ENCODE results near the gene SP3.

SP3 gene

GRCh38 chr2:173956454-173956853 is 8.7 kb downstream of the SP3 start:
- Histone ChIP-seq H3K36me3 (ENCODE audit: control insufficient read depth in 1 of 2, insufficient read depth in 2 of 2, low read length in 2 of 2) (peaks cover 15 to 17% of the 10 kb centered on the region in 2 donors), H3K9me3 (ENCODE audit: control insufficient read depth in 1 of 2, low read length in 2 of 2) (peaks cover 0 to 5% of the 10 kb centered on the region in 2 donors), H3K4me1 (ENCODE audit: control insufficient read depth in 1 of 2, insufficient read depth in 2 of 2, low read length in 2 of 2) (peaks cover 27 to 58% of the 10 kb centered on the region in 2 donors), H3K27ac (ENCODE audit: low read length) (no peak overlapping the region), H3K4me3 (ENCODE audit: low read depth in 1 of 2, low read length in 2 of 2) (no peak overlapping the region), H3K27me3 (ENCODE audit: low read depth, low read length) (no peaks in the 10 kb centered on the region)

GRCh38 chr2:173955867-173956266 is 9.3 kb downstream of the SP3 start:
- H3K9me3 ChIP-seq (ENCODE audit: control insufficient read depth in 1 of 2, low read length in 2 of 2): no peaks in the 10 kb centered on the region
- peaks cover 15 to 17% of the 10 kb centered on the region in 2 donors for H3K36me3 ChIP-seq (ENCODE audit: control insufficient read depth in 1 of 2, insufficient read depth in 2 of 2, low read length in 2 of 2)
- H3K27me3 ChIP-seq (ENCODE audit: low read depth, low read length): no peaks in the 10 kb centered on the region
- H3K4me1 ChIP-seq (ENCODE audit: control insufficient read depth in 1 of 2, insufficient read depth in 2 of 2, low read length in 2 of 2): peaks cover 27 to 57% of the 10 kb centered on the region in 2 donors
- no peak overlapping the region for H3K27ac ChIP-seq (ENCODE audit: low read length)
- H3K4me3 ChIP-seq (ENCODE audit: low read depth in 1 of 2, low read length in 2 of 2): no peak overlapping the region

- no peak overlapping the region for H3K27ac ChIP-seq (ENCODE audit: low read length)
- H3K9me3 ChIP-seq (ENCODE audit: control insufficient read depth in 1 of 2, low read length in 2 of 2): no peaks in the 10 kb centered on the region
- H3K4me1 ChIP-seq (ENCODE audit: control insufficient read depth in 1 of 2, insufficient read depth in 2 of 2, low read length in 2 of 2): peaks cover 27 to 58% of the 10 kb centered on the region in 2 donors
- H3K36me3 ChIP-seq (ENCODE audit: control insufficient read depth in 1 of 2, insufficient read depth in 2 of 2, low read length in 2 of 2): peaks cover 15 to 17% of the 10 kb centered on the region in 2 donors
- no peak overlapping the region for H3K4me3 ChIP-seq (ENCODE audit: low read depth in 1 of 2, low read length in 2 of 2)
- H3K27me3 ChIP-seq (ENCODE audit: low read depth, low read length): no peaks in the 10 kb centered on the region
Measured at GRCh38 chr2:173955004-173955403, 10.2 kb downstream of the SP3 start.

- Histone ChIP-seq H3K4me1 (ENCODE audit: control insufficient read depth in 1 of 2, insufficient read depth in 2 of 2, low read length in 2 of 2) (peaks cover 23 to 59% of the 10 kb centered on the region in 2 donors), H3K9me3 (ENCODE audit: control insufficient read depth in 1 of 2, low read length in 2 of 2) (no peaks in the 10 kb centered on the region)
Measured at GRCh38 chr2:173953047-173953424, 12.1 kb downstream of the SP3 start.

GRCh38 chr2:173952267-173953046 is 12.7 kb downstream of the SP3 start:
- Histone ChIP-seq H3K9me3 (ENCODE audit: control insufficient read depth in 1 of 2, low read length in 2 of 2) (no peaks in the 10 kb centered on the region), H3K27ac (ENCODE audit: low read length) (no peak overlapping the region), H3K27me3 (ENCODE audit: low read depth, low read length) (no peaks in the 10 kb centered on the region), H3K36me3 (ENCODE audit: control insufficient read depth in 1 of 2, insufficient read depth in 2 of 2, low read length in 2 of 2) (peaks cover 15 to 17% of the 10 kb centered on the region in 2 donors), H3K4me3 (ENCODE audit: low read depth in 1 of 2, low read length in 2 of 2) (no peak overlapping the region), H3K4me1 (ENCODE audit: control insufficient read depth in 1 of 2, insufficient read depth in 2 of 2, low read length in 2 of 2) (peaks cover 20 to 53% of the 10 kb centered on the region in 2 donors)

More at GRCh38 chr2:173953047-173953424, 12.1 kb downstream of the SP3 start:
- Histone ChIP-seq H3K4me3 (ENCODE audit: low read depth in 1 of 2, low read length in 2 of 2) (no peak overlapping the region), H3K36me3 (ENCODE audit: control insufficient read depth in 1 of 2, insufficient read depth in 2 of 2, low read length in 2 of 2) (peaks cover 15 to 17% of the 10 kb centered on the region in 2 donors), H3K27ac (ENCODE audit: low read length) (no peak overlapping the region), H3K27me3 (ENCODE audit: low read depth, low read length) (no peaks in the 10 kb centered on the region)

GRCh38 chr2:173948842-173949241 is 16.3 kb downstream of the SP3 start:
- no peaks in the 10 kb centered on the region for H3K36me3 ChIP-seq (ENCODE audit: control insufficient read depth in 1 of 2, insufficient read depth in 2 of 2, low read length in 2 of 2)
- peaks cover 0 to 27% of the 10 kb centered on the region in 2 donors for H3K4me1 ChIP-seq (ENCODE audit: control insufficient read depth in 1 of 2, insufficient read depth in 2 of 2, low read length in 2 of 2)
- no peak overlapping the region for H3K4me3 ChIP-seq (ENCODE audit: low read depth in 1 of 2, low read length in 2 of 2)
- H3K27me3 ChIP-seq (ENCODE audit: low read depth, low read length): no peaks in the 10 kb centered on the region
- H3K27ac ChIP-seq (ENCODE audit: low read length): no peak overlapping the region
- H3K9me3 ChIP-seq (ENCODE audit: control insufficient read depth in 1 of 2, low read length in 2 of 2): no peaks in the 10 kb centered on the region

- H3K4me3 ChIP-seq (ENCODE audit: low read depth in 1 of 2, low read length in 2 of 2): no peak overlapping the region
- no peaks in the 10 kb centered on the region for H3K36me3 ChIP-seq (ENCODE audit: control insufficient read depth in 1 of 2, insufficient read depth in 2 of 2, low read length in 2 of 2)
- H3K9me3 ChIP-seq (ENCODE audit: control insufficient read depth in 1 of 2, low read length in 2 of 2): no peaks in the 10 kb centered on the region
- no peaks in the 10 kb centered on the region for H3K27me3 ChIP-seq (ENCODE audit: low read depth, low read length)
- H3K4me1 ChIP-seq (ENCODE audit: control insufficient read depth in 1 of 2, insufficient read depth in 2 of 2, low read length in 2 of 2): peaks cover 0 to 23% of the 10 kb centered on the region in 2 donors
- no peak overlapping the region for H3K27ac ChIP-seq (ENCODE audit: low read length)
Measured at GRCh38 chr2:173948198-173948597, 17.0 kb downstream of the SP3 start.

GRCh38 chr2:173947131-173947530 is 18.0 kb downstream of the SP3 start:
- Histone ChIP-seq H3K36me3 (ENCODE audit: control insufficient read depth in 1 of 2, insufficient read depth in 2 of 2, low read length in 2 of 2) (no peaks in the 10 kb centered on the region), H3K4me3 (ENCODE audit: low read depth in 1 of 2, low read length in 2 of 2) (no peak overlapping the region), H3K27me3 (ENCODE audit: low read depth, low read length) (no peaks in the 10 kb centered on the region), H3K4me1 (ENCODE audit: control insufficient read depth in 1 of 2, insufficient read depth in 2 of 2, low read length in 2 of 2) (peaks cover 0 to 21% of the 10 kb centered on the region in 2 donors), H3K9me3 (ENCODE audit: control insufficient read depth in 1 of 2, low read length in 2 of 2) (no peaks in the 10 kb centered on the region), H3K27ac (ENCODE audit: low read length) (no peak overlapping the region)

GRCh38 chr2:173943738-173944137 is 21.4 kb downstream of the SP3 start:
- Histone ChIP-seq H3K4me3 (ENCODE audit: low read depth in 1 of 2, low read length in 2 of 2) (no peak overlapping the region), H3K9me3 (ENCODE audit: control insufficient read depth in 1 of 2, low read length in 2 of 2) (no peaks in the 10 kb centered on the region), H3K27me3 (ENCODE audit: low read depth, low read length) (no peaks in the 10 kb centered on the region), H3K36me3 (ENCODE audit: control insufficient read depth in 1 of 2, insufficient read depth in 2 of 2, low read length in 2 of 2) (no peaks in the 10 kb centered on the region), H3K27ac (ENCODE audit: low read length) (no peak overlapping the region), H3K4me1 (ENCODE audit: control insufficient read depth in 1 of 2, insufficient read depth in 2 of 2, low read length in 2 of 2) (peaks cover 6 to 39% of the 10 kb centered on the region in 2 donors)

- Histone ChIP-seq H3K4me1 (ENCODE audit: control insufficient read depth in 1 of 2, insufficient read depth in 2 of 2, low read length in 2 of 2) (peaks cover 6 to 36% of the 10 kb centered on the region in 2 donors), H3K27me3 (ENCODE audit: low read depth, low read length) (no peaks in the 10 kb centered on the region), H3K4me3 (ENCODE audit: low read depth in 1 of 2, low read length in 2 of 2) (no peak overlapping the region), H3K36me3 (ENCODE audit: control insufficient read depth in 1 of 2, insufficient read depth in 2 of 2, low read length in 2 of 2) (no peaks in the 10 kb centered on the region), H3K27ac (ENCODE audit: low read length) (no peak overlapping the region), H3K9me3 (ENCODE audit: control insufficient read depth in 1 of 2, low read length in 2 of 2) (no peaks in the 10 kb centered on the region)
Measured at GRCh38 chr2:173942861-173943523, 22.2 kb downstream of the SP3 start.

GRCh38 chr2:173941567-173941966 is 23.6 kb downstream of the SP3 start:
- no peak overlapping the region for H3K27ac ChIP-seq (ENCODE audit: low read length)
- H3K27me3 ChIP-seq (ENCODE audit: low read depth, low read length): no peaks in the 10 kb centered on the region
- H3K4me3 ChIP-seq (ENCODE audit: low read depth in 1 of 2, low read length in 2 of 2): no peak overlapping the region
- no peaks in the 10 kb centered on the region for H3K9me3 ChIP-seq (ENCODE audit: control insufficient read depth in 1 of 2, low read length in 2 of 2)
- peaks cover 6 to 43% of the 10 kb centered on the region in 2 donors for H3K4me1 ChIP-seq (ENCODE audit: control insufficient read depth in 1 of 2, insufficient read depth in 2 of 2, low read length in 2 of 2)
- no peaks in the 10 kb centered on the region for H3K36me3 ChIP-seq (ENCODE audit: control insufficient read depth in 1 of 2, insufficient read depth in 2 of 2, low read length in 2 of 2)
